ENCODE results near the gene CEP19. TPM values are rescaled to one million over a fixed set of nuclear protein-coding genes. Genes with fewer than 3 reads are reported as not detected.
A peak's percentile ranks its signal among the peaks of the same experiment; 100 is the strongest.

Gene CEP19, protein sequence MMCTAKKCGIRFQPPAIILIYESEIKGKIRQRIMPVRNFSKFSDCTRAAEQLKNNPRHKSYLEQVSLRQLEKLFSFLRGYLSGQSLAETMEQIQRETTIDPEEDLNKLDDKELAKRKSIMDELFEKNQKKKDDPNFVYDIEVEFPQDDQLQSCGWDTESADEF
- 1.2 and 1.3 TPM in 2 replicates for total RNA-seq (2021)
- long read RNA-seq, partial matches to known transcripts = 0 of 3 reads
- long read RNA-seq, other reads (novel, unspliced or antisense) = 0 of 3 reads

DNA sequence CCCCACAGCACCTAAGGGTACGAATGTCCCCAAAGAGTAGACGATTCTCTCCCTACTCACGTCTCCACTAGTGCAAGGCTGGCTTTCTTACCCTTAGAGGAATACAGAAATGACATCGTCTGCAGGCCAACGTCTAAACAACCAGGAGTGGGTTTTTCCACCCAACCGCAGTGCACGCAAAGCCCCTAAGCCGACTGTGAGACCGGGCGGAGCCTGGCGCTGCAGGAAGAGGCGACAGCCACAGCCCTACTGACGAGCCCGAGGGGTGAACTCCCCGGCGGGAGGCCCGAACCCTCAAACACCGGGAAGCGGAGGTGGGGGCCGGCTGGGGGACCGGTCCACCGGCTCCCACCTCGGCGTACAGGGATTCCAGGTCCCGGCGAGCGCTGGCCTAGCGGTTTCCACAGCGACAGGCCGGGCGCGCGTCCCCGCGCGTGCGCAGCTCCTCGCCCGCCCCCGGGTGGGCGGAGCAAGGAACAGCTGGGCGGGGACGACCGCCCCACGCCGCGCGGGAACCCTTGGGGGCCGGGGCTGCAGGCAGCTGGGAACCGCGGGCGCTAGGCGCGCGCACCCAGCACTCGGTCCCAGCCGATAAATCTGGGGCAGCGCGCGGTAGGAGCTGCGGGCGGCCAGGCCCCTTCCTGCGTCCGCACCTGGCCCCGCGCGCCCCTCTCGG is at the start of gene CEP19, which contains the start of gene PIGX:
Gene CEP19, minus strand, starts transcription at position 413 of the 676 bp plus-strand sequence. CDS start 3,593 bp downstream, outside the sequence.
Gene PIGX, plus strand, starts transcription at position 540 of the 676 bp plus-strand sequence.
- H3K9me3 ChIP-seq (ENCODE audit: control insufficient read depth, low read depth, low read length) = no peaks in the 10 kb centered on the region
- no peak within 1 kb of the TSS for H2AFZ ChIP-seq (ENCODE audit: low read length)
- H3K9me3 Mint-ChIP-seq = no peaks in the 10 kb centered on the region
- DNase-seq = peak; percentile 66
- no peaks in the 10 kb centered on the region for H3K23me2 ChIP-seq (ENCODE audit: insufficient read length, low read depth, low read length, poor library complexity, severe bottlenecking)
- H2BK120ac ChIP-seq (ENCODE audit: low read depth, low read length, poor library complexity, severe bottlenecking) = no peak within 1 kb of the TSS
- no peak within 1 kb of the TSS for H3K23ac ChIP-seq (ENCODE audit: insufficient read length, low read depth, low read length)
- H2BK20ac ChIP-seq (ENCODE audit: low read depth, low read length, poor library complexity, severe bottlenecking) = no peak within 1 kb of the TSS
- no peaks in the 10 kb centered on the region for H3K79me2 ChIP-seq (ENCODE audit: insufficient read depth, low read length)
- H4K5ac ChIP-seq (ENCODE audit: insufficient read length, low read depth, low read length) = no peak within 1 kb of the TSS
- no peaks in the 10 kb centered on the region for H4K20me1 ChIP-seq (ENCODE audit: control insufficient read depth, insufficient read depth, insufficient read length)
- no peak within 1 kb of the TSS for H2AK5ac ChIP-seq (ENCODE audit: insufficient read length, low read length)
- no peak within 1 kb of the TSS for H2BK15ac ChIP-seq (ENCODE audit: low read depth, low read length)
- no peak within 1 kb of the TSS for H3K4ac ChIP-seq (ENCODE audit: low read depth, low read length)
- no peak within 1 kb of the TSS for H3K18ac ChIP-seq (ENCODE audit: insufficient read length, low read depth, low read length)
- H3K4me3 Mint-ChIP-seq = peak within 1 kb of the TSS; percentile 81 to 93
- no peaks in the 10 kb centered on the region for H3K36me3 Mint-ChIP-seq (ENCODE audit: insufficient read depth in 1 of 3, low read depth in 3 of 3)
- H3K27ac Mint-ChIP-seq = peak within 1 kb of the TSS in 2 of 3 experiments; percentile 49 to 77; a peak in 3 of 7 replicates
- H3K4me2 ChIP-seq (ENCODE audit: insufficient read depth, insufficient read length, low read length) = peak within 1 kb of the TSS; percentile 69
- H3K4me1 Mint-ChIP-seq = peaks cover 8 to 9% of the 10 kb centered on the region in 2 experiments
- no peak within 1 kb of the TSS for H3K56ac ChIP-seq (ENCODE audit: insufficient read length, low read depth, low read length)
- H3K27me3 ChIP-seq (ENCODE audit: insufficient read depth, low read length) = no peaks in the 10 kb centered on the region
- TF ChIP-seq, protein P1, sequence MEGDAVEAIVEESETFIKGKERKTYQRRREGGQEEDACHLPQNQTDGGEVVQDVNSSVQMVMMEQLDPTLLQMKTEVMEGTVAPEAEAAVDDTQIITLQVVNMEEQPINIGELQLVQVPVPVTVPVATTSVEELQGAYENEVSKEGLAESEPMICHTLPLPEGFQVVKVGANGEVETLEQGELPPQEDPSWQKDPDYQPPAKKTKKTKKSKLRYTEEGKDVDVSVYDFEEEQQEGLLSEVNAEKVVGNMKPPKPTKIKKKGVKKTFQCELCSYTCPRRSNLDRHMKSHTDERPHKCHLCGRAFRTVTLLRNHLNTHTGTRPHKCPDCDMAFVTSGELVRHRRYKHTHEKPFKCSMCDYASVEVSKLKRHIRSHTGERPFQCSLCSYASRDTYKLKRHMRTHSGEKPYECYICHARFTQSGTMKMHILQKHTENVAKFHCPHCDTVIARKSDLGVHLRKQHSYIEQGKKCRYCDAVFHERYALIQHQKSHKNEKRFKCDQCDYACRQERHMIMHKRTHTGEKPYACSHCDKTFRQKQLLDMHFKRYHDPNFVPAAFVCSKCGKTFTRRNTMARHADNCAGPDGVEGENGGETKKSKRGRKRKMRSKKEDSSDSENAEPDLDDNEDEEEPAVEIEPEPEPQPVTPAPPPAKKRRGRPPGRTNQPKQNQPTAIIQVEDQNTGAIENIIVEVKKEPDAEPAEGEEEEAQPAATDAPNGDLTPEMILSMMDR (conservative IDR thresholded peaks at IDR 0.05) = 0 out of 3 replicates have a peak, but pooled peaks have one; percentile 14
- H3K4me1 ChIP-seq (ENCODE audit: insufficient read depth, low read length) = no peaks in the 10 kb centered on the region
- WGBS (ENCODE audit: extremely low coverage, insufficient read length, low lambda C conversion rate) = no CpG with 5 or more reads among the region's 68 CpGs
- H2BK5ac ChIP-seq (ENCODE audit: insufficient read length, low read length) = no peak within 1 kb of the TSS
- no peak within 1 kb of the TSS for H4K91ac ChIP-seq (ENCODE audit: insufficient read length, low read depth, low read length)
- H3K27ac ChIP-seq (ENCODE audit: insufficient read length, low read depth, low read length) = no peak within 1 kb of the TSS
- no peak within 1 kb of the TSS for H2BK12ac ChIP-seq (ENCODE audit: insufficient read length, low read depth, low read length)
- peak within 1 kb of the TSS; percentile 17; the same call in 1 of the 2 replicates for H3K14ac ChIP-seq (ENCODE audit: insufficient read depth, low read length)
- no peaks in the 10 kb centered on the region for H3K79me1 ChIP-seq (ENCODE audit: insufficient read depth, low read depth, low read length, poor library complexity, severe bottlenecking)
- H3K27me3 Mint-ChIP-seq (ENCODE audit: low read depth) = peaks cover 9% of the 10 kb centered on the region
- peak within 1 kb of the TSS; percentile 42 for H3K9ac ChIP-seq (ENCODE audit: extremely low read depth, insufficient read length, low read length)
- no peak within 1 kb of the TSS for H4K8ac ChIP-seq (replicated peaks; ENCODE audit: insufficient read length, low read depth, low read length)
- no peak within 1 kb of the TSS for H3T11ph ChIP-seq (ENCODE audit: low read length)
